ENCODE results near the gene TMEM179.

TMEM179 gene

GRCh38 chr14:104624939-104625338 is 20.4 kb upstream of the TMEM179 start:
- H3K9ac ChIP-seq (ENCODE audit: low read depth, low read length) = no peak overlapping the region
- H4K20me1 ChIP-seq (ENCODE audit: insufficient read depth, low read length) = no peaks in the 10 kb centered on the region
- H3K4me2 ChIP-seq (ENCODE audit: insufficient read depth, low read length) = no peak overlapping the region
- peaks cover 5% of the 10 kb centered on the region for H3K9me3 ChIP-seq (ENCODE audit: insufficient read depth, low read length, severe bottlenecking)
- H3K4me1 ChIP-seq (ENCODE audit: insufficient read depth, low read length) = no peaks in the 10 kb centered on the region
- H3K27ac ChIP-seq (ENCODE audit: low read length) = no peak overlapping the region
- H3K27me3 ChIP-seq (ENCODE audit: insufficient read depth, low read length, poor library complexity) = peaks cover 13% of the 10 kb centered on the region
- H3K4me3 ChIP-seq (ENCODE audit: low read depth in 1 of 2, low read length in 2 of 2) = no peak overlapping the region
- no peaks in the 10 kb centered on the region for H3K79me2 ChIP-seq (ENCODE audit: insufficient read depth, low read length)
- ATAC-seq (ENCODE audit: insufficient read depth, low read depth) (no peak), DNase-seq (no peak)
- TF ChIP-seq CTCF (IDR thresholded peaks at IDR 0.05; ENCODE audit: borderline replicate concordance, extremely low read depth, low read length, poor library complexity, severe bottlenecking) (no peak), EZH2 (IDR thresholded peaks at IDR 0.05; ENCODE audit: borderline replicate concordance, low read depth, low read length, severe bottlenecking) (no peak)
- no peak overlapping the region for H2AFZ ChIP-seq (ENCODE audit: low read depth, low read length)
- no peaks in the 10 kb centered on the region for H3K36me3 ChIP-seq (ENCODE audit: insufficient read depth, low read length)

- Histone ChIP-seq H3K27me3 (ENCODE audit: insufficient read depth, low read length, poor library complexity) (peaks cover 10% of the 10 kb centered on the region), H3K9ac (ENCODE audit: low read depth, low read length) (no peak overlapping the region), H3K27ac (ENCODE audit: low read length) (no peak overlapping the region), H2AFZ (ENCODE audit: low read depth, low read length) (no peak overlapping the region), H3K4me3 (ENCODE audit: low read depth in 1 of 2, low read length in 2 of 2) (no peak overlapping the region), H3K4me1 (ENCODE audit: insufficient read depth, low read length) (no peaks in the 10 kb centered on the region), H3K4me2 (ENCODE audit: insufficient read depth, low read length) (no peak overlapping the region), H4K20me1 (ENCODE audit: insufficient read depth, low read length) (peaks cover 4% of the 10 kb centered on the region; the same call in 1 of the 2 replicates), H3K79me2 (ENCODE audit: insufficient read depth, low read length) (no peaks in the 10 kb centered on the region), H3K36me3 (ENCODE audit: insufficient read depth, low read length) (no peaks in the 10 kb centered on the region), H3K9me3 (ENCODE audit: insufficient read depth, low read length, severe bottlenecking) (no peaks in the 10 kb centered on the region)
- TF ChIP-seq CTCF (IDR thresholded peaks at IDR 0.05; ENCODE audit: borderline replicate concordance, extremely low read depth, low read length, poor library complexity, severe bottlenecking) (no peak), EZH2 (IDR thresholded peaks at IDR 0.05; ENCODE audit: borderline replicate concordance, low read depth, low read length, severe bottlenecking) (no peak)
- ATAC-seq (ENCODE audit: insufficient read depth, low read depth) (no peak), DNase-seq (no peak)
These were observed 9.7 kb upstream of the TMEM179 start for GRCh38 chr14:104614126-104614812.

- no peak for ATAC-seq (ENCODE audit: insufficient read depth, low read depth)
- no peak overlapping the region for H2AFZ ChIP-seq (ENCODE audit: low read depth, low read length)
- H4K20me1 ChIP-seq (ENCODE audit: insufficient read depth, low read length) = no peaks in the 10 kb centered on the region
- no peak for DNase-seq
- H3K4me2 ChIP-seq (ENCODE audit: insufficient read depth, low read length) = no peak overlapping the region
- no peak overlapping the region for H3K4me3 ChIP-seq (ENCODE audit: low read depth in 1 of 2, low read length in 2 of 2)
- H3K9ac ChIP-seq (ENCODE audit: low read depth, low read length) = no peak overlapping the region
- H3K27ac ChIP-seq (ENCODE audit: low read length) = no peak overlapping the region
- H3K79me2 ChIP-seq (ENCODE audit: insufficient read depth, low read length) = no peaks in the 10 kb centered on the region
- no peaks in the 10 kb centered on the region for H3K9me3 ChIP-seq (ENCODE audit: insufficient read depth, low read length, severe bottlenecking)
- H3K36me3 ChIP-seq (ENCODE audit: insufficient read depth, low read length) = no peaks in the 10 kb centered on the region
- TF ChIP-seq EZH2 (IDR thresholded peaks at IDR 0.05; ENCODE audit: borderline replicate concordance, low read depth, low read length, severe bottlenecking) (no peak), CTCF (IDR thresholded peaks at IDR 0.05; ENCODE audit: borderline replicate concordance, extremely low read depth, low read length, poor library complexity, severe bottlenecking) (no peak)
- no peaks in the 10 kb centered on the region for H3K4me1 ChIP-seq (ENCODE audit: insufficient read depth, low read length)
- H3K27me3 ChIP-seq (ENCODE audit: insufficient read depth, low read length, poor library complexity) = peaks cover 7% of the 10 kb centered on the region
These were observed 7.3 kb upstream of the TMEM179 start for GRCh38 chr14:104611881-104612280.

All from DND-41 (cell line).